Stimulated activated CD8-positive, alpha-beta memory T cell treated with anti-CD3 and anti-CD28 coated beads, Interleukin-4, amount 100 ng/mL, for 4 hours (primary cell): Measurements from ENCODE around the gene UPB1.

Experiments used
- DNase-seq, 2 donors: peaks; one replicate each; pipeline ENCODE4 v3.0.0-alpha.2; 2020; ENCODE audit warnings: low read depth in 2 of 2, low spot score in 1 of 2

UPB1 gene

GRCh38 chr22:24494528-24495364 lies at the start of gene UPB1:
Gene UPB1, plus strand, starts transcription at chr22:24495332. Its CDS starts 72 bp downstream, at chr22:24495404.
- DNase-seq: no peak

- peak in 1 of 2 donors; percentile 26 for DNase-seq
Observed at GRCh38 chr22:24445481-24446259, 49.5 kb upstream of the UPB1 start.

- DNase-seq: no peak
Observed at GRCh38 chr22:24446260-24446611, 48.9 kb upstream of the UPB1 start.

GRCh38 chr22:24450610-24451009 lies 44.5 kb upstream of the UPB1 start:
- no peak for DNase-seq

- DNase-seq: no peak
Observed at GRCh38 chr22:24451162-24451561, 44.0 kb upstream of the UPB1 start.

GRCh38 chr22:24453853-24454252 lies 41.3 kb upstream of the UPB1 start:
- no peak for DNase-seq

- no peak for DNase-seq
Observed at GRCh38 chr22:24455039-24455438, 40.1 kb upstream of the UPB1 start.

GRCh38 chr22:24455751-24456426 lies 39.2 kb upstream of the UPB1 start:
- DNase-seq: no peak

- no peak for DNase-seq
Observed at GRCh38 chr22:24457894-24458420, 37.2 kb upstream of the UPB1 start.

GRCh38 chr22:24459911-24460310 lies 35.2 kb upstream of the UPB1 start:
- no peak for DNase-seq

- DNase-seq: no peak
Observed at GRCh38 chr22:24460418-24461089, 34.6 kb upstream of the UPB1 start.

- DNase-seq: no peak
Observed at GRCh38 chr22:24463071-24463760, 31.9 kb upstream of the UPB1 start.

- DNase-seq: no peak
Observed at GRCh38 chr22:24465566-24465965, 29.6 kb upstream of the UPB1 start.

GRCh38 chr22:24465975-24466374 lies 29.2 kb upstream of the UPB1 start:
- DNase-seq: no peak

GRCh38 chr22:24466716-24467328 lies 28.3 kb upstream of the UPB1 start:
- no peak for DNase-seq

GRCh38 chr22:24467340-24467739 lies 27.8 kb upstream of the UPB1 start:
- no peak for DNase-seq

- no peak for DNase-seq
Observed at GRCh38 chr22:24471570-24471969, 23.6 kb upstream of the UPB1 start.

- DNase-seq: no peak
Observed at GRCh38 chr22:24473284-24473683, 21.8 kb upstream of the UPB1 start.

GRCh38 chr22:24474221-24474620 lies 20.9 kb upstream of the UPB1 start:
- DNase-seq: no peak

- DNase-seq: no peak
Observed at GRCh38 chr22:24474649-24475255, 20.4 kb upstream of the UPB1 start.
